SK-N-SH treated with all-trans-retinoic acid at 6 μM for 48 hours (cell line): ENCODE measurements around the gene MFSD6.
A peak's percentile ranks its signal among the peaks of the same experiment; 100 is the strongest.
"Not testable (repeated sequence)": the region's sequence is repeated elsewhere in the genome, so short reads cannot be mapped to it uniquely, and the experiment has no call there.

Experiments used
- ATAC-seq: fragments of 200-7000 bp; cut with Tn5 transposase; 3 replicates; pipeline ENCODE4 v1.9.1; 2020; ENCODE audit warnings: mild to moderate bottlenecking, moderate library complexity
- ARNTL ChIP-seq: fragments of 450-650 bp; formaldehyde crosslinking; IDR thresholded peaks from 2 replicates; pipeline ENCODE4 v1.5.0; 2020; ENCODE audit warnings: low read depth, mild to moderate bottlenecking, moderate library complexity, borderline replicate concordance
- BACH2 ChIP-seq: fragments of 250-450 bp; sonication (Bioruptor Pico); IDR thresholded peaks from 2 replicates; pipeline ENCODE4 v1.9.0; 2021; ENCODE audit warnings: mild to moderate bottlenecking, borderline replicate concordance
- CREB5 ChIP-seq: fragments of 250-450 bp; sonication (Bioruptor Pico); IDR thresholded peaks from 2 replicates; pipeline ENCODE4 v1.5.1; 2020; ENCODE audit warnings: low read depth, mild to moderate bottlenecking, moderate library complexity
- CSDC2 ChIP-seq: fragments of 250-450 bp; sonication (Bioruptor Pico); IDR thresholded peaks from 2 replicates; pipeline ENCODE4 v1.5.0; 2020; ENCODE audit warnings: mild to moderate bottlenecking, moderate library complexity
- CSRNP3 ChIP-seq: fragments of 250-450 bp; sonication (Bioruptor Pico); IDR thresholded peaks from 2 replicates; pipeline ENCODE4 v1.5.1; 2021; ENCODE audit warnings: mild to moderate bottlenecking, moderate library complexity
- ESRRG ChIP-seq: fragments of 250-450 bp; sonication (Bioruptor Pico); IDR thresholded peaks from 2 replicates; pipeline ENCODE4 v1.6.1; 2021; ENCODE audit warnings: mild to moderate bottlenecking
- GLIS3 ChIP-seq: fragments of 250-450 bp; sonication (Bioruptor Pico); IDR thresholded peaks from 2 replicates; pipeline ENCODE4 v1.5.0; 2020; ENCODE audit warnings: mild to moderate bottlenecking, moderate library complexity
- ISL1 ChIP-seq: fragments of 250-450 bp; sonication (Bioruptor Pico); IDR thresholded peaks from 2 replicates; pipeline ENCODE4 v2.1.2; 2022; ENCODE audit warnings: mild to moderate bottlenecking, moderate library complexity
- OSR1 ChIP-seq: fragments of 250-450 bp; sonication (Bioruptor Pico); IDR thresholded peaks from 2 replicates; pipeline ENCODE4 v1.8.0; 2022; ENCODE audit warnings: moderate library complexity, mild to moderate bottlenecking, inconsistent platforms
- POU6F1 ChIP-seq: fragments of 250-450 bp; sonication (Bioruptor Pico); IDR thresholded peaks from 2 replicates; pipeline ENCODE4 v1.8.0; 2021; ENCODE audit warnings: low read depth, mild to moderate bottlenecking, moderate library complexity, borderline replicate concordance
- PPARA ChIP-seq: fragments of 250-450 bp; sonication (Bioruptor Pico); IDR thresholded peaks from 2 replicates; pipeline ENCODE4 v1.5.0; 2020; ENCODE audit warnings: mild to moderate bottlenecking, borderline replicate concordance
- RARB ChIP-seq: fragments of 250-450 bp; sonication (Bioruptor Pico); IDR thresholded peaks from 2 replicates; pipeline ENCODE4 v1.8.0; 2021; ENCODE audit warnings: mild to moderate bottlenecking, moderate library complexity
- SNAI2 ChIP-seq: fragments of 250-450 bp; sonication (Bioruptor Pico); IDR thresholded peaks from 2 replicates; pipeline ENCODE4 v1.5.0; 2020; ENCODE audit warnings: mild to moderate bottlenecking, moderate library complexity
- TCF4 ChIP-seq: fragments of 250-450 bp; sonication (Bioruptor Pico); IDR thresholded peaks from 2 replicates; pipeline ENCODE4 v1.8.0; 2021; ENCODE audit warnings: mild to moderate bottlenecking, moderate library complexity, borderline replicate concordance
- TOX ChIP-seq: fragments of 250-450 bp; sonication (Bioruptor Pico); IDR thresholded peaks from 2 replicates; pipeline ENCODE4 v1.8.0; 2021; ENCODE audit warnings: mild to moderate bottlenecking, moderate library complexity, borderline replicate concordance
- TSHZ2 ChIP-seq: fragments of 250-450 bp; sonication (Bioruptor Pico); IDR thresholded peaks from 2 replicates; pipeline ENCODE4 v1.5.0; 2020; ENCODE audit warnings: mild to moderate bottlenecking, moderate library complexity
- ZC3H10 ChIP-seq: fragments of 250-450 bp; sonication (Bioruptor Pico); IDR thresholded peaks from 2 replicates; pipeline ENCODE4 v1.5.1; 2021; ENCODE audit warnings: mild to moderate bottlenecking, moderate library complexity
- ZFP3 ChIP-seq: fragments of 250-450 bp; sonication (Bioruptor Pico); IDR thresholded peaks from 2 replicates; pipeline ENCODE4 v1.5.0; 2020; ENCODE audit warnings: mild to moderate bottlenecking, moderate library complexity
- ZFP30 ChIP-seq: fragments of 450-650 bp; formaldehyde crosslinking; IDR thresholded peaks from 2 replicates; pipeline ENCODE4 v1.5.0; 2022; ENCODE audit warnings: mild to moderate bottlenecking, moderate library complexity
- ZNF565 ChIP-seq: fragments of 450-650 bp; formaldehyde crosslinking; conservative IDR thresholded peaks from 2 replicates; pipeline ENCODE4 v1.5.0; 2020; ENCODE audit warnings: low read depth, mild to moderate bottlenecking, moderate library complexity
- ZNF70 ChIP-seq: fragments of 450-650 bp; formaldehyde crosslinking; IDR thresholded peaks from 2 replicates; pipeline ENCODE4 v1.5.0; 2020; ENCODE audit warnings: mild to moderate bottlenecking, moderate library complexity
- ZNF8 ChIP-seq: fragments of 450-650 bp; formaldehyde crosslinking; IDR thresholded peaks from 2 replicates; pipeline ENCODE4 v1.5.0; 2020; ENCODE audit warnings: mild to moderate bottlenecking, moderate library complexity
- TF ChIP-seq, protein P1 (sequence below): fragments of 250-450 bp; sonication (Bioruptor Pico); IDR thresholded peaks from 2 replicates; pipeline ENCODE4 v1.8.0; 2020; ENCODE audit warnings: mild to moderate bottlenecking, moderate library complexity, borderline replicate concordance

The MFSD6 gene

GRCh38 chr2:190467575-190468083, 59.5 kb downstream of the MFSD6 start:
- ATAC-seq, result peak; percentile 25; the same call in 1 of the 3 replicates
- no peak for TF ChIP-seq SNAI2 (CRISPR knock-in tag)
- TF ChIP-seq, all 23 proteins: peak for 0

- not testable (repeated sequence) for ATAC-seq
Observed at GRCh38 chr2:190468354-190468753, 60.2 kb downstream of the MFSD6 start.

GRCh38 chr2:190468814-190469569, 60.8 kb downstream of the MFSD6 start:
- no peak for TF ChIP-seq ZFP30 (CRISPR knock-in tag)
- TF ChIP-seq ESRRG, result peak; percentile 72; the same call in 1 of the 2 replicates
- no peak for TF ChIP-seq PPARA (CRISPR knock-in tag)
- TF ChIP-seq ZC3H10, result no peak
- 0 out of 2 replicates have a peak, but pooled peaks have one; percentile 6 for TF ChIP-seq ZNF8 (CRISPR knock-in tag)
- peak; percentile 29; the same call in 1 of the 2 replicates for TF ChIP-seq CSRNP3 (CRISPR knock-in tag)
- peak; percentile 100 for TF ChIP-seq ISL1 (CRISPR knock-in tag)
- TF ChIP-seq TCF4 (CRISPR knock-in tag), result no peak; the same call in none of the 2 replicates
- TF ChIP-seq ZFP3, result no peak
- TF ChIP-seq, protein P1, sequence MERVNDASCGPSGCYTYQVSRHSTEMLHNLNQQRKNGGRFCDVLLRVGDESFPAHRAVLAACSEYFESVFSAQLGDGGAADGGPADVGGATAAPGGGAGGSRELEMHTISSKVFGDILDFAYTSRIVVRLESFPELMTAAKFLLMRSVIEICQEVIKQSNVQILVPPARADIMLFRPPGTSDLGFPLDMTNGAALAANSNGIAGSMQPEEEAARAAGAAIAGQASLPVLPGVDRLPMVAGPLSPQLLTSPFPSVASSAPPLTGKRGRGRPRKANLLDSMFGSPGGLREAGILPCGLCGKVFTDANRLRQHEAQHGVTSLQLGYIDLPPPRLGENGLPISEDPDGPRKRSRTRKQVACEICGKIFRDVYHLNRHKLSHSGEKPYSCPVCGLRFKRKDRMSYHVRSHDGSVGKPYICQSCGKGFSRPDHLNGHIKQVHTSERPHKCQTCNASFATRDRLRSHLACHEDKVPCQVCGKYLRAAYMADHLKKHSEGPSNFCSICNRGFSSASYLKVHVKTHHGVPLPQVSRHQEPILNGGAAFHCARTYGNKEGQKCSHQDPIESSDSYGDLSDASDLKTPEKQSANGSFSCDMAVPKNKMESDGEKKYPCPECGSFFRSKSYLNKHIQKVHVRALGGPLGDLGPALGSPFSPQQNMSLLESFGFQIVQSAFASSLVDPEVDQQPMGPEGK (CRISPR knock-in tag), result 0 out of 2 replicates have a peak, but pooled peaks have one; percentile 25
- TF ChIP-seq TSHZ2, result peak; percentile 84
- no peak for TF ChIP-seq RARB
- no peak for TF ChIP-seq TOX (CRISPR knock-in tag)
- TF ChIP-seq OSR1 (CRISPR knock-in tag), result no peak
- TF ChIP-seq BACH2 (CRISPR knock-in tag), result no peak
- TF ChIP-seq CSDC2 (CRISPR knock-in tag), result no peak
- TF ChIP-seq ARNTL, result no peak
- TF ChIP-seq POU6F1, result no peak
- TF ChIP-seq GLIS3 (CRISPR knock-in tag), result peak; percentile 94; the same call in 1 of the 2 replicates
- TF ChIP-seq CREB5 (CRISPR knock-in tag), result no peak; the same call in 1 of the 2 replicates
- no peak for TF ChIP-seq ZNF70 (CRISPR knock-in tag)
- TF ChIP-seq SNAI2 (CRISPR knock-in tag), result no peak
- no peak for TF ChIP-seq ZNF565 (CRISPR knock-in tag)
- TF ChIP-seq, all 23 proteins: peak for 7
- peak; percentile 86 for ATAC-seq
